Neural progenitor cell (in vitro differentiated cells): Measurements from ENCODE around the gene ABCC9. TPM values are rescaled to one million over a fixed set of nuclear protein-coding genes. Genes with fewer than 3 reads are reported as not detected.

Experiments used
- DNase-seq: peaks from one replicate; pipeline ENCODE4 v3.0.0-alpha.2; 2016; ENCODE audit warnings: low spot score
- H2AFZ ChIP-seq: fragments of 200-600 bp; sonication (generic); replicated peaks from 2 replicates; pipeline ENCODE4 v1.6.1; 2016; ENCODE audit warnings: antibody characterized with exemption
- H3F3A ChIP-seq: fragments of 200-600 bp; sonication (generic); 2 replicates; pipeline ENCODE4 v1.6.1; 2016; ENCODE audit warnings: antibody characterized with exemption, low read depth
- H3K27ac ChIP-seq: fragments of 200-600 bp; sonication (generic); 2 replicates; pipeline ENCODE4 v1.5.1; 2016; ENCODE audit warnings: mild to moderate bottlenecking
- H3K27me3 ChIP-seq: fragments of 200-600 bp; sonication (generic); 2 replicates; pipeline ENCODE4 v1.6.1; 2016; ENCODE audit warnings: mild to moderate bottlenecking, moderate library complexity
- H3K36me3 ChIP-seq: fragments of 200-600 bp; sonication (generic); 2 replicates; pipeline ENCODE4 v1.5.1; 2016
- H3K4me1 ChIP-seq: fragments of 200-600 bp; sonication (generic); 2 replicates; pipeline ENCODE4 v1.6.1; 2016; ENCODE audit warnings: mixed run types
- H3K4me2 ChIP-seq: fragments of 200-600 bp; sonication (generic); 2 replicates; pipeline ENCODE4 v1.6.1; 2016
- H3K4me3 ChIP-seq: fragments of 200-600 bp; sonication (generic); 2 replicates; pipeline ENCODE4 v1.5.1; 2016
- H3K79me2 ChIP-seq: fragments of 200-600 bp; sonication (generic); 2 replicates; pipeline ENCODE4 v1.6.1; 2016; ENCODE audit warnings: low read depth
- H3K9ac ChIP-seq: fragments of 200-600 bp; sonication (generic); 2 replicates; pipeline ENCODE4 v1.6.1; 2016
- H3K9me3 ChIP-seq: fragments of 200-600 bp; sonication (generic); 2 replicates; pipeline ENCODE4 v1.5.1; 2016; ENCODE audit warnings: low read depth
- H4K20me1 ChIP-seq: fragments of 200-600 bp; sonication (generic); 2 replicates; pipeline ENCODE4 v1.6.1; 2016; ENCODE audit warnings: low read depth
- H3K27ac Mint-ChIP-seq: 3 replicates; pipeline ENCODE4 v1.8.0; 2021; ENCODE audit warnings: mixed read lengths
- H3K27me3 Mint-ChIP-seq: 2 replicates; pipeline ENCODE4 v1.8.0; 2022; ENCODE audit warnings: low read depth, mild to moderate bottlenecking, inconsistent platforms, moderate library complexity, mixed read lengths; ENCODE audit not compliant: insufficient read depth
- H3K36me3 Mint-ChIP-seq: 3 replicates; pipeline ENCODE4 v1.8.0; 2021; ENCODE audit warnings: mixed read lengths
- H3K4me1 Mint-ChIP-seq: 3 replicates; pipeline ENCODE4 v1.8.0; 2021; ENCODE audit warnings: mixed read lengths
- H3K4me3 Mint-ChIP-seq: 3 replicates; pipeline ENCODE4 v1.8.0; 2021; ENCODE audit warnings: mild to moderate bottlenecking, moderate library complexity, mixed read lengths
- H3K9me3 Mint-ChIP-seq: 3 replicates; pipeline ENCODE4 v1.8.0; 2020; ENCODE audit warnings: mixed read lengths
- EZH2 ChIP-seq: fragments of 200-600 bp; sonication (generic); IDR thresholded peaks from 2 replicates; pipeline ENCODE4 v1.6.1; 2017; ENCODE audit warnings: antibody characterized with exemption, mild to moderate bottlenecking, moderate library complexity
- EZH2phosphoT487 ChIP-seq: fragments of 200-600 bp; sonication (generic); IDR thresholded peaks from 2 replicates; pipeline ENCODE4 v1.6.1; 2017; ENCODE audit warnings: antibody characterized with exemption
- total RNA-seq: library from RNA; depleted of rRNA; stranded (reverse); fragments of >200 nt; gene quantifications from 2 replicates; pipeline ENCODE4 v1.2.3, GENCODE V29; 2015; ENCODE audit warnings: low replicate concordance
- TF ChIP-seq, protein P1 (sequence below): fragments of 200-600 bp; sonication (generic); IDR thresholded peaks from 2 replicates; pipeline ENCODE4 v1.5.1; 2017; ENCODE audit warnings: antibody characterized with exemption, mild to moderate bottlenecking

ABCC9 gene
- total RNA-seq, 1 donor from 2014 or later: not detected

DNA sequence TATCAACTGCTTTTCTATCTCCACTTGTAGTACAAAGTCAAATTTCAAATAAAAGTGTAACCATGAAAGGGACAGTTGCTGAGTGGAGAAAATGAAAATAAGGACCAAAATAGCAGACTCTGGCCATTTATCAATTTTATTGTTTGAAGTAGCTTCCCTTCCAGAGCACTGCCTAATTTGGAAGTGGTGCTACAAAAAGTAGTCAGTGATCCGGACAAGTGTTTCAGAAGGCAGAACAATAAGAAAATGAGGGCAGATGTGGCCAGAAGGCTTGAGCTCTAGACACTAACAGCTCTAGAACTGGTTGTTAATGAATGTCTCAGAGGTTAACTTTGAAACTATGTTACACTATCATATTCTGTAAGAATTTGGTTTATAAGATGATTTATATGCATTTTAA, 48.9 kb downstream of the ABCC9 start:
- no peak for DNase-seq
- Histone ChIP-seq H2AFZ (no peak overlapping the region), H3K79me2 (no peaks in the 10 kb centered on the region), H3K9ac (no peak overlapping the region), H3K4me1 (no peaks in the 10 kb centered on the region), H3K9me3 (no peaks in the 10 kb centered on the region), H3F3A (no peaks in the 10 kb centered on the region), H3K27me3 (no peaks in the 10 kb centered on the region), H3K27ac (no peak overlapping the region), H4K20me1 (no peaks in the 10 kb centered on the region), H3K4me3 (no peak overlapping the region), H3K36me3 (no peaks in the 10 kb centered on the region), H3K4me2 (no peak overlapping the region)
- Mint-ChIP-seq H3K36me3 (peaks cover 1% of the 10 kb centered on the region), H3K27ac (no peak overlapping the region), H3K4me1 (no peaks in the 10 kb centered on the region), H3K4me3 (no peak overlapping the region), H3K27me3 (no peaks in the 10 kb centered on the region), H3K9me3 (peaks cover 4% of the 10 kb centered on the region)
- TF ChIP-seq EZH2 (no peak), EZH2phosphoT487 (no peak)
- TF ChIP-seq, protein P1, sequence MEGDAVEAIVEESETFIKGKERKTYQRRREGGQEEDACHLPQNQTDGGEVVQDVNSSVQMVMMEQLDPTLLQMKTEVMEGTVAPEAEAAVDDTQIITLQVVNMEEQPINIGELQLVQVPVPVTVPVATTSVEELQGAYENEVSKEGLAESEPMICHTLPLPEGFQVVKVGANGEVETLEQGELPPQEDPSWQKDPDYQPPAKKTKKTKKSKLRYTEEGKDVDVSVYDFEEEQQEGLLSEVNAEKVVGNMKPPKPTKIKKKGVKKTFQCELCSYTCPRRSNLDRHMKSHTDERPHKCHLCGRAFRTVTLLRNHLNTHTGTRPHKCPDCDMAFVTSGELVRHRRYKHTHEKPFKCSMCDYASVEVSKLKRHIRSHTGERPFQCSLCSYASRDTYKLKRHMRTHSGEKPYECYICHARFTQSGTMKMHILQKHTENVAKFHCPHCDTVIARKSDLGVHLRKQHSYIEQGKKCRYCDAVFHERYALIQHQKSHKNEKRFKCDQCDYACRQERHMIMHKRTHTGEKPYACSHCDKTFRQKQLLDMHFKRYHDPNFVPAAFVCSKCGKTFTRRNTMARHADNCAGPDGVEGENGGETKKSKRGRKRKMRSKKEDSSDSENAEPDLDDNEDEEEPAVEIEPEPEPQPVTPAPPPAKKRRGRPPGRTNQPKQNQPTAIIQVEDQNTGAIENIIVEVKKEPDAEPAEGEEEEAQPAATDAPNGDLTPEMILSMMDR: no peak

DNA sequence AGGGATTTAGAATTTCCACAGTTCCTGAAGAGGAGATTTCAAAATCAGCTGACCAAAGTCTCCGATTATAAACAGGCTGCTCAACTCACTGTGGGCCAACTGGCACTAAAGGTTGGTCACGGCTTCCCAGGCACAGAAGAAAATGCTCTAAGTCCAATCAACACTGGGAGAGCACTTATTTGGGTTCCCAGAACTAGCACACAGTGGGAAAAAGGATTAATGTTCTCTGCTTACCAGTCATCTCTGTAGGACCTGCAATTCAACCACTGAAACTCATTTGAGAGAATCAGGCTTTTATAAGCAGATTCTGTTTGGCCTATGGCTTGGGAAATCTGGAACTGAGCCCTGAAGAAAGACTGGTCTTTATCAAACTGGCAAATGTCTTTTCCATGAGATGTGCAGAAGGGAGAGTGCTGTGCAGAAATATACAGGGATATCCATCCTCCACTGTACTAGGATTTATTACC, 49.4 kb downstream of the ABCC9 start:
- no peaks in the 10 kb centered on the region for H4K20me1 ChIP-seq
- Mint-ChIP-seq H3K27ac (no peak overlapping the region), H3K36me3 (peaks cover 1% of the 10 kb centered on the region), H3K9me3 (peaks cover 4% of the 10 kb centered on the region), H3K4me1 (no peaks in the 10 kb centered on the region), H3K27me3 (no peaks in the 10 kb centered on the region), H3K4me3 (no peak overlapping the region)
- H3K36me3 ChIP-seq: no peaks in the 10 kb centered on the region
- H3K9ac ChIP-seq: no peak overlapping the region
- no peaks in the 10 kb centered on the region for H3K9me3 ChIP-seq
- TF ChIP-seq, protein P1: no peak
- no peak for TF ChIP-seq EZH2phosphoT487
- no peak for TF ChIP-seq EZH2
- H3K79me2 ChIP-seq: no peaks in the 10 kb centered on the region
- no peaks in the 10 kb centered on the region for H3K27me3 ChIP-seq
- no peak overlapping the region for H3K4me3 ChIP-seq
- H3K4me2 ChIP-seq: no peak overlapping the region
- no peak for DNase-seq
- H3F3A ChIP-seq: no peaks in the 10 kb centered on the region
- H3K4me1 ChIP-seq: no peaks in the 10 kb centered on the region
- H2AFZ ChIP-seq: no peak overlapping the region
- H3K27ac ChIP-seq: no peak overlapping the region

DNA sequence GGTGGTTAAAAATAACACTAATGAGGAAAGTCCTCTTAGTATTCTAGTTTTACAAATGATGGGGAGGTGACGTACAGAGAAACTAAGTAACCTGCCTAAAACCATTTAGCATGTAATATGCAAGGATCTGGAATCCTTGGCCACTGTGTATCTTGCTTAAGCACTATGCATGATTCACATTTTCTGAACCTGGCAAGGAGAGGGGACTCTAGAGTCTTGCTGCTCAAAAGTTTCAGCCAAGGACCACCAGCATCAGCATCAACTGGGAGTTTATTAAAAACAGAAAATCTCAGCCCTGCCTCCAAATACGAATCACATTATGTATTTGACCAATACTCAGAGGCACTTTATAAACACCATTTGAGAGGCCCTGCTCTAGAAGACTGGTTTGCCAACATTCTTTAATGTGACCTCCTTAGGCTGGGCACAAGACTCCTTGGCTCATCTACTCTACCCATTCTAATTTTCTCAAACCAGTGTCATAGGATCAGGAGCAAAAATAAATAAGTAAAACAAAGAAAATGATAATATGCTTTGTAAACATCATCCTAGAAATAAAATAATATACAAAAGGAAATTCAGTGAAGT, 52.9 kb downstream of the ABCC9 start:
- no peaks in the 10 kb centered on the region for H3K36me3 Mint-ChIP-seq
- no peaks in the 10 kb centered on the region for H4K20me1 ChIP-seq
- no peak overlapping the region for H2AFZ ChIP-seq
- no peaks in the 10 kb centered on the region for H3K27me3 Mint-ChIP-seq
- H3K4me3 ChIP-seq: no peak overlapping the region
- no peaks in the 10 kb centered on the region for H3K4me1 Mint-ChIP-seq
- H3K4me2 ChIP-seq: no peak overlapping the region
- H3K4me3 Mint-ChIP-seq: no peak overlapping the region
- TF ChIP-seq EZH2 (no peak), EZH2phosphoT487 (no peak)
- TF ChIP-seq, protein P1: no peak
- no peak overlapping the region for H3K27ac ChIP-seq
- no peaks in the 10 kb centered on the region for H3K4me1 ChIP-seq
- H3K9me3 Mint-ChIP-seq: peaks cover 4% of the 10 kb centered on the region
- H3K27me3 ChIP-seq: no peaks in the 10 kb centered on the region
- H3K9ac ChIP-seq: no peak overlapping the region
- no peaks in the 10 kb centered on the region for H3K36me3 ChIP-seq
- no peaks in the 10 kb centered on the region for H3K9me3 ChIP-seq
- H3K27ac Mint-ChIP-seq: no peak overlapping the region
- no peaks in the 10 kb centered on the region for H3K79me2 ChIP-seq
- DNase-seq: no peak
- H3F3A ChIP-seq: no peaks in the 10 kb centered on the region
